ENCODE results near the gene NUCKS1. TPM values are rescaled to one million over a fixed set of nuclear protein-coding genes. Genes with fewer than 3 reads are reported as not detected.
A peak's percentile ranks its signal among the peaks of the same experiment; 100 is the strongest.

Gene NUCKS1
- total RNA-seq, 1 experiment from 2014 or later: 101 TPM

DNA sequence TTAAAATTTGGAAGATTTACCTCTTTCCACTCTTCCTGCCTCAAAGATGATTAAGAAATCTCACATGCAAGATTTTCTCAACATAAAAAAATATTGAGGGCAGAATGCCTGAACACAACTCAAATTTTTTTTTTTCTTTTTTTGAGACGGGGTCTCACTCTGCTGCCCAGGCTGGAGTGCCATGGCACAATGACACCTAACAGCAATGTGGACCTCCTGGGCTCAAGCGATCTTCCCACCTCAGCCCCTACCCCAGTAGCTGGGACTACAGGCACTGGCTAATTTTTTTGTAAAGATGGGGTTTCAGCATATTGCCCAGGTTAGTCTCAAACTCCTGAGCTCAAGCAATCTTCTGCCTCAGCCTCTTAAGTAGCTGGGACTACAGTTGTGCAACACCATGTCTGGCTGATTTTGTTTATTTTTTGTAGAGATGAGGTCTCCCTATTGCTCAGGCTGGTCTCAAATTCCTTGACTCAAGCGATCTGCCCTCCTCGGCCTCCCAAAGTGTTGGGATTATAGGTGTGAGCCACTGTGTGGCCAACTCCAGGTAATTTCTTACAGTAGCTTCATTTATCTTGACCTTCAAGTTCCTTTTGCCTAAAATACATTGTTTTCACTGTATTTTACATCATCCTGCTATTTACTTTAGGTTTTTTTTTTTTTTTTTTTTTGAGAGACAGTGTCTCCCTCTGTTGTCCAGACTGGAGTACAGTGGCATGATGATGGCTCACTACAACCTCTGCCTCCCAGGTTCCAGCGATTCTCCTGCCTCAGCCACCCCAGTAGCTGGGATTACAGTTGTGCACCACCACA is 10.4 kb downstream of the NUCKS1 start:
- peaks cover 24% of the 10 kb centered on the region for H3K36me3 ChIP-seq (ENCODE audit: low read depth, low read length)
- H3K9me2 ChIP-seq (replicated peaks; ENCODE audit: low read length): no peaks in the 10 kb centered on the region
- ChIA-PET POLR2A (ENCODE audit: unreplicated experiment) (no interaction called here), CTCF (interaction anchor here (0.6 kb wide), 1 partner anchor 168 kb away, joined by 3 read pairs; no protein-coding TSS in a partner anchor)
- no peaks in the 10 kb centered on the region for H3F3A ChIP-seq (ENCODE audit: low read length, unreplicated experiment)
- H3K9ac ChIP-seq (ENCODE audit: low read length): no peak overlapping the region
- H3K4me1 ChIP-seq (ENCODE audit: insufficient read depth, low read length): no peaks in the 10 kb centered on the region
- BruUV-seq (replicated peaks): no TSS peak
- H3K4me2 ChIP-seq (ENCODE audit: low read length): no peak overlapping the region
- TF ChIP-seq EZH2 (IDR thresholded peaks at IDR 0.05; ENCODE audit: low read length, unreplicated experiment): no peak
- TF ChIP-seq, protein P1, sequence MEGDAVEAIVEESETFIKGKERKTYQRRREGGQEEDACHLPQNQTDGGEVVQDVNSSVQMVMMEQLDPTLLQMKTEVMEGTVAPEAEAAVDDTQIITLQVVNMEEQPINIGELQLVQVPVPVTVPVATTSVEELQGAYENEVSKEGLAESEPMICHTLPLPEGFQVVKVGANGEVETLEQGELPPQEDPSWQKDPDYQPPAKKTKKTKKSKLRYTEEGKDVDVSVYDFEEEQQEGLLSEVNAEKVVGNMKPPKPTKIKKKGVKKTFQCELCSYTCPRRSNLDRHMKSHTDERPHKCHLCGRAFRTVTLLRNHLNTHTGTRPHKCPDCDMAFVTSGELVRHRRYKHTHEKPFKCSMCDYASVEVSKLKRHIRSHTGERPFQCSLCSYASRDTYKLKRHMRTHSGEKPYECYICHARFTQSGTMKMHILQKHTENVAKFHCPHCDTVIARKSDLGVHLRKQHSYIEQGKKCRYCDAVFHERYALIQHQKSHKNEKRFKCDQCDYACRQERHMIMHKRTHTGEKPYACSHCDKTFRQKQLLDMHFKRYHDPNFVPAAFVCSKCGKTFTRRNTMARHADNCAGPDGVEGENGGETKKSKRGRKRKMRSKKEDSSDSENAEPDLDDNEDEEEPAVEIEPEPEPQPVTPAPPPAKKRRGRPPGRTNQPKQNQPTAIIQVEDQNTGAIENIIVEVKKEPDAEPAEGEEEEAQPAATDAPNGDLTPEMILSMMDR (conservative IDR thresholded peaks at IDR 0.05; ENCODE audit: low read depth, low read length): peak; percentile 43; the same call in 1 of the 2 replicates
- no peaks in the 10 kb centered on the region for H3K27me3 ChIP-seq (ENCODE audit: low read length)
- H2AFZ ChIP-seq (ENCODE audit: low read length): no peak overlapping the region
- intact Hi-C loops (cut with micrococcal nuclease): no loop called here
- DNase-seq: no peak
- no peaks in the 10 kb centered on the region for H3K9me3 ChIP-seq (ENCODE audit: low read length)
- peaks cover 99% of the 10 kb centered on the region for H3K79me2 ChIP-seq (ENCODE audit: low read length)
- no peak overlapping the region for H3K27ac ChIP-seq (ENCODE audit: low read length)
- H4K20me1 ChIP-seq (ENCODE audit: low read length): peaks cover 68% of the 10 kb centered on the region
- ATAC-seq: no peak
- no peak overlapping the region for H3K4me3 ChIP-seq (ENCODE audit: low read length)

DNA sequence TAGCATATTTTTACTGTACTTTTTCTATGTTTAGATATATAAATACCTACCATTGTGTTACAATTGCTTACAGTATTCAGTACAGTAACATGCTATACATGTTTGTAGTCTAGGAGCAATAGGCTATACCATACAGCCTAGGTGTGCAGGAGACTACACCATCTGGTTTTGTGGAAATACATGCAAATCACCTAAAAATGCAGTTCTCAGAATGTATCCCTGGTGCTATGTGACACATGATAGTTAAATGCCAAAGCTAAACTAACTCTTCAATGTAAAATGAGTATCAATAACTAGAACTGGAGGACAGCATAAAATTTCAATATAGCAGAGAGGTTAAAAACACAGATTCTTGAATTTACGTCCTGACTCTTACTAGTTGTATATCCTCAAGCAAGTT is 14.8 kb downstream of the NUCKS1 start:
- intact Hi-C loops (cut with micrococcal nuclease): no loop called here
- Histone ChIP-seq H3K27ac (ENCODE audit: low read length) (no peak overlapping the region), H3F3A (ENCODE audit: low read length, unreplicated experiment) (no peaks in the 10 kb centered on the region), H3K9me3 (ENCODE audit: low read length) (no peaks in the 10 kb centered on the region), H3K36me3 (ENCODE audit: low read depth, low read length) (peaks cover 25% of the 10 kb centered on the region), H3K4me2 (ENCODE audit: low read length) (no peak overlapping the region), H2AFZ (ENCODE audit: low read length) (no peak overlapping the region), H3K79me2 (ENCODE audit: low read length) (peaks cover 97% of the 10 kb centered on the region), H3K9ac (ENCODE audit: low read length) (no peak overlapping the region), H3K4me1 (ENCODE audit: insufficient read depth, low read length) (peaks cover 5% of the 10 kb centered on the region; the same call in 1 of the 2 replicates), H3K4me3 (ENCODE audit: low read length) (no peak overlapping the region), H4K20me1 (ENCODE audit: low read length) (peaks cover 62% of the 10 kb centered on the region), H3K27me3 (ENCODE audit: low read length) (no peaks in the 10 kb centered on the region), H3K9me2 (replicated peaks; ENCODE audit: low read length) (no peaks in the 10 kb centered on the region)
- ATAC-seq (no peak), DNase-seq (no peak)
- BruUV-seq (replicated peaks): no TSS peak
- POLR2A ChIA-PET (ENCODE audit: unreplicated experiment): interaction anchor here (0.6 kb wide), 1 partner anchor 19 kb away, joined by 5 read pairs; no protein-coding TSS in a partner anchor
- TF ChIP-seq EZH2phosphoT487 (IDR thresholded peaks at IDR 0.05; ENCODE audit: borderline replicate concordance, low read length): no peak
- no peak for TF ChIP-seq EZH2 (IDR thresholded peaks at IDR 0.05; ENCODE audit: low read length, unreplicated experiment)
- TF ChIP-seq, protein P1 (conservative IDR thresholded peaks at IDR 0.05; ENCODE audit: low read depth, low read length): no peak
- CTCF ChIA-PET: interaction anchor here (0.7 kb wide), 1 partner anchor 351 kb away, joined by 4 read pairs; no protein-coding TSS in a partner anchor

All from PC-3 (cell line).